HG03558 (cell line): ENCODE measurements around the gene CNN3.

Experiments used
- ATAC-seq: cut with Tn5 transposase; IDR thresholded peaks from one replicate; pipeline ENCODE4 v1.9.1; 2021; ENCODE audit warnings: moderate number of reproducible peaks; ENCODE audit not compliant: unreplicated experiment; ENCODE audit errors: extremely low read depth

The CNN3 gene

DNA sequence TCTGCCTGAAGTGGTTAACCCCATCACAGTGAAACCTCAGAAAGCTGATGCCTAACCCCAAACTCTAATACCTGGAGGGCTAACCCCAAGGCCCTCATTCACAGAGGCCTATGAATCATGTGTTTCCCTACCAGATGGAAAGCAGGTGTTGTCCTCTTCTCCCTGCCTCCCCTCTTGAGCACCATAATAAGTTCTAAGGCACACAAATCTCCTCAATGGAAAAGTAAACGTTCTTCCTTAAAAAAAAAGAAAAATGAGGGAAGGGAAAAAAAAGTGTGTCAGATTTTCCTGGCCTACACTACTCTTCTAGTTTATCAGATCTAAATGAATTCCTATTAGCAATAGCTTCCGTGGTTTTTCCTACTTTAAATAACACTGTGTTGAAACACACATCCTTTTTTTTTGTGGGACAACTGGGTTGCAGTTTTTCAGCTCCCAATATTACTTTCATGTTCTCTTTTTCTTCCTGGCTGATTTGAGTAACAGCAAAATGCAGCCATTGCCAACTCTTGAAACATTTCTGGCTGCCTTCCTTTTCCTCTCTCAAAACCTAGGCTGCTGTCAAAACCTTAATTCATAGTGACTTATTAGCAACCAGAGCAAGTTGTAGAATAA is 63.5 kb downstream of the CNN3 start:
- ATAC-seq = no peak

GRCh38 chr1:94862718-94863117 is 64.2 kb downstream of the CNN3 start:
- ATAC-seq = no peak

- ATAC-seq = no peak
Measured at GRCh38 chr1:94859174-94859573, 67.7 kb downstream of the CNN3 start.

GRCh38 chr1:94858276-94858675 is 68.6 kb downstream of the CNN3 start:
- no peak for ATAC-seq

GRCh38 chr1:94856868-94857267 is 70.0 kb downstream of the CNN3 start:
- no peak for ATAC-seq

GRCh38 chr1:94856004-94856403 is 70.9 kb downstream of the CNN3 start:
- ATAC-seq = no peak

DNA sequence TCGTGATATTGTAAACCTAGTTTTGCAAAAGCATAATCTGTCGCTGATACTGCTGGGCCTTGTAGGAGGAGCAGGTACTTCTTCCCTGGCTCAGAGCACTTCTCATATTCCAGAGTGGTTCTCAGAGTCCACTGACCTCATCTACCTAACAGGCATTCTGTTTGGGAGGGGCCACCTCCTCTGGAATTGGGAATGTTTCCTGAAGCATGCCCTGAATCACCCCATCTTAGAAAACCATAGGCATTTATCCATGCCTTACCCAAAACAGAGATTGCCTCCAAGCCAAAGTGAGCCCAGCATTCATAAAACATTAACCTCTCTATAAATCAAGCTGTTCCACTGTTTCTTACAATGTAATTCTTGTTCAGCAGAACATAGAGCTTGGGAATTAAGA is 71.6 kb downstream of the CNN3 start:
- ATAC-seq = no peak

DNA sequence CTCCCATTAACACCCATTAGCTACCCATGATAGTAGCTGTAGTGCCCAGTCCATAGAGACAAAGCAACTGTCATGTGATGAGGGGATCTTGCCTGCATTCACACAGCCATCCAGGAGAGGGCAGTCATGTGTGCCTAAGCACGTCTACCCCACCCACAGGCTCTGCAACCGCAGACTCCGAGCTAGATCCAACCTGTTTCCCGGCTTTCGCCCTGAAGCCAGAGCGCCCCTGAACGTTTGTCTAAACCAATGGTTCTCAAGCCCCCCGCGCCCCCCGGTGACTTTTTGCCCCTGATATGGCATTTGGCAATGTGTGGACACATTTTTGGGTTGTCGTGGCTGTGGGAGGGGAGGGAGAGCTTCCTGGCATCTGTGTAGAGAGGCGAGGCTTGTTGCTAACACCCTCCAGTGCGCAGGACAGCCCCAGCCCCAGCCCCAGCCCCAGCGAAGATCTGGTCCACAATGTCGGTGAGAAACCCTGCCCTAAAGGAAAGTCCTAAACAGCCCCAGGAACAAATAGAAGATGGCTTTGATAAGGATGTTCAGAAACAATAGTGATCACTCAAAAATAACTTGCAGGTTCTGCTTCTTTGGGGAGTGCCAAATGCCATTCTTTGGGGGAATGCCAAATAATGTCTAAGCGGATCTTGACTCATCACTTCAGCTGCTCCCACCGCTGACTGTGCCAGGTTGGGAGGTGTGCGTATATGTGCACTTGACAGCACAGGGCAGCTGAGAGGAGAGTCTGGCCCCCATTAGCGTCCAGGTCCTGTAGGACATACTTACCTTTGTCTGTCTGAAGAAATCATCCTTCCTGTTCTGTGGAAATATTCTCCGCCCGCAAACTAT is 72.2 kb downstream of the CNN3 start:
- ATAC-seq = peak; percentile 98

DNA sequence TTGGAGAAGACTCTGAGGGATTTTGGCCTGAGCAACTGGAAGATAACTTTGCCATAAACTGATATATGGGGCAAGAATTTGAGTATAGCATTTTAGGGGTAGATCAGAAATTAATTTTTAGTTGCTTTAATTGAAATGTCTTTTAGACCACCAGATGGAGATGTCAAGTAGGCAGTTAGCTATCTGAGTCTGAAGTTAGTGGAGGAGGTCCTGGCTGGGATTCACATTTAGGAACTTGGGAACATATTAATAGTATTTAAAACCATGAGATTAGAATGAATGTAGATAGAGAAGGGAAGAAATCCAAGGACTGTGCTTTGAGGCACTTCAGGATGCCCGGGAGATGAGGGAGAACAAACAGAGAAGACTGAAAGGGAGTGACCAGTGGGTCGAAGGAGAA is 74.1 kb downstream of the CNN3 start:
- ATAC-seq = no peak

DNA sequence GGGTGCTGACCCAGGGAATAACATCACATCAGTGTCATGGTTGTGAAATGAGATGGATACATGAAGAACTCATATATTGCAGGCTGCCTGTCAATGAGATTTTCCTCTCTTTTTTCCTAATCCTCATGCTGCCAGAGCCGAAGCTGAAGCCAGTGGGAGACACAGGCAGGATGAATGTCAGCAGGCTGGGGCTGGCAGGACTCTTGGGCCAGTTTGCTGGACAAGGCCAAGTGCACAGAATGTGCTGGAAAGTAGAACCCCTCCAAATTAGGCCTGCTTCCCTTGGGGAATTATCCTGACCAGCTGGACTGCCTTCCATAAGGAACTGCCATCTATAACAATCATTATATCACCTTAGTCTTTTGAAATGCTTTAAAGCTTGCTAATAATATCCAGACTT is 75.3 kb downstream of the CNN3 start:
- no peak for ATAC-seq
